Middle frontal gyrus (tissue), 1 donor: ENCODE data around the gene RENBP.
A peak's percentile ranks its signal among the peaks of the same experiment; 100 is the strongest.

Source experiments
- DNase-seq: peaks from one replicate; pipeline ENCODE4 v3.0.0-alpha.2; 2015; ENCODE audit warnings: low spot score; ENCODE audit errors: extremely low spot score

Gene RENBP

DNA sequence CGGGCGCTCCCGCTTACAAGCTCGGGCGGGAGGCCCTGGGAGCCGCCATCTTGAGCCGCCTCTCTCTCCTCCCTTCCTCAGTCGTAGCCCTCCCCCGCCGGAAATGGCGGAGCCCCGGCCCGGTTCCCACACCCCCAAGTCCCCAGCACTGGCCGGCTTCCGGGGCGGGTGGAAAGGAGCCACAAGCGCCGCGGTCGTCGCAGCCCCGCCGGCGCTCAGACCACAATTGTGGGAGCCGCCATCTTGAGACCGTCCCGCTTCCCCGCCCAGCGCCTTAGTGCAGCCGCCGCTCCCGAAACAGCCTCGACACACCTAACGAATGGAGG, 26.6 kb upstream of the RENBP start:
- peak; percentile 79 for DNase-seq

GRCh38 chrX:153970357-153971123, 26.1 kb upstream of the RENBP start:
- no peak for DNase-seq

DNA sequence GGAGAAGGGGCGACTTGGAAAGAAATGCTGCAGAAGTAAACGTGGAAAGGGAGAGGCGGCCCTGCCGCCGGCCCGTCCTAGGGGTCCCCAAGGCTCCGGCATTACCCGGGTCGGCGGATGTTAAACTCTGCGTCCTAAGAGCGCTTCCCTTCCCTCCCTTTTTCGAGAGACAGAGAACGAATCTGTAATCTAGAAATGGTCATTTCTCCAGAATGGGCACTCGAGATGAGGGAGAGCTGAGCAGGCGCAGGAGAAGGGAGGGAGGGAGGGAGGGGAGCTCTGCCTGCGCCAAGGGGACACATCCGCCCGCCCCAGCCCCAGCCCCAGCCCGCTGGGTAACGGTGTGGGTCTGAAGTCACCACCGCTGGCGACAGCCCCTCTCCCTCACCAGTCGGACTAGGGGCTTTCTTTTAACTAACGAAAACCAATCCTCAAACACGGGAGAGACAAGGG, 25.5 kb upstream of the RENBP start:
- peak; percentile 13 for DNase-seq

GRCh38 chrX:153969125-153969903, 24.9 kb upstream of the RENBP start:
- no peak for DNase-seq

DNA sequence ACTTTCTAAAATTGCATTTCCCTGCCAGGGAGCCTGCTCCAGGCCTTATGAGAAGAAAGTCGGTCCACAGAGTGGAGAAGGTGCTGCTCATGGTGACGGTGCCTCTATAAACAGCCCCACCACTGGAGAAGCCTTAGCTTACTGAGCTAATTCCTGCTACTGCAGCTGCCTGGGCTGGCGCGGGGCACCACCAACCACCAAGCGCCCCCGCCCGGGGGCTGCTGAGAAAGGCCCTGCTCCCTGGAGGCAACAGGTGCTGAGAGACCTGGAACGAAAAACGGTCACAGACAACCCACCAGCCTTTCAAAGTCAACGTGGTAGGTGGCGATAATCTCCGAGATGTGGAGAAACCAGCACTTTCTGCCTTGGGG, 24.3 kb upstream of the RENBP start:
- DNase-seq = no peak

- no peak for DNase-seq
These were observed 23.8 kb upstream of the RENBP start for GRCh38 chrX:153968255-153968654.

DNA sequence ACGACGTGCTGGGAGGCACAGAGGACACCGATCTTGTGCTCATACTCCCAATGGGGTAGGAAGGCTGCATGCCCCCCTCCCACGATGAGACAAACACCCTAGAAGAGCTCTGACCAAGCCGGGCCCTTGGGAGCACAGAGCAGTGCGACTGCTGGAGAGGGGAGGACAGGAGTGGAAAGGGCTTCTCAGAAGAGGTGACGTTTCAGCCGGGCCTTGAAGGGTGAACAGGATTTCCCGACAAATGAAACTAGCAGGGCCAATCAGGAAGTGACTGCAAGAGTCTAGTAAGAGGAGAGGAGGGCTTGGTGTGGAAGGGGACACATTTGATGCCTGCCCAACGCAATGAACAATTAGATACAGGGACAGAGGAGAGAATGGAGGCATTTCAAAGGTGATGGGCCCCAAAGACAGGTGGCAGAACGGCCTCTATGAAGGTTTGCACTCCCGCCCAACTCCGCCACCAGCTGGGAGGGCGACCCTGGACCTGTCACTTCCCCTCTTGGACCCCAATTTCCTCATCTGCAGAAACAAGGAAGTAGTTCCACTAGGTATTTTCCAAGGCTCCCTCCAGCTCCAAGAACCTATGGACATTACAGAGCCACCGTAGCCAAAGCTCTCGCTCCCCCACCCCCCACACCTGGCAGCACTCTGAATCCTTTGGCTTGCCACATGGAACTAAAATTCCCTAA, 23.2 kb upstream of the RENBP start:
- no peak for DNase-seq

- no peak for DNase-seq
These were observed 22.5 kb upstream of the RENBP start for GRCh38 chrX:153966841-153967535.

GRCh38 chrX:153966283-153966688, 21.8 kb upstream of the RENBP start:
- no peak for DNase-seq

DNA sequence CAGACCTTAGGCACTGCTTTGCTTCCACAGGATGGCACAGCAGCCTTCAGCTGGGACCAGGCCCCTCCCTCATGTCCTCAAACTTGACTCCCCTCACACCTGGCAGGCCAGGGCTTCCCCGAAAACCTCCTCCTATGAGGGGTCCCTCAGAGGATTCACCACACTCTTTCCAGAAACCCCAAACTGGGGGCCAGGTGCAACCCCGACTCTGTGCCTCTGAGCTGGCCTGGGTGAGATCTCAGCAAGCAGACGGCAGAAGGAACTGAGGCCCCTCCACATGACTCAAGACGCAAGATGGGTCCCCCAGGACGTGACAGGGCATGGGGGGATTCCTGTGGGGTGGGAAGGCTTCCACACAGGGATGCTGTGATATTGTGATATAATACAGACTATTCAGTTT, 21.0 kb upstream of the RENBP start:
- DNase-seq = no peak

DNA sequence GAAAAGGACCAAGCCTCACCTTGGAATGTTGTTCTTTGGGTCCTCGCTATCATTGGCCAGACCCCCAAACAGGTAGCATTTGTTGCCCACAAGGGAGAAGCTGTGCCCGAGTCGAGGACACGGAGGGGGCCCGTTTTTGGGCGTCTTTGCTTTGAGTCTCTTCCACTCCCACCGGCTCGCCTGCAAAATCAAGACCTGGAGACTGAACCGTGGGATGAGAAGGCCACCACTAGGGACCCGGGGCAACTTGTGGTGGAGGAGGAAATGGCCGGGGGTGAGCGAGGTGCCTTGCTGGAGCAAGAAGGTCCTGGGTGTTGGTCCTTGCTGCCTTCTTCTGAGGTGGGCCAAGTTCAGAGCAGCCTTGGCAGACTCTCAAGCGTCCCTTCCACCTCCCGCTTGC, 19.7 kb upstream of the RENBP start:
- DNase-seq = no peak

DNA sequence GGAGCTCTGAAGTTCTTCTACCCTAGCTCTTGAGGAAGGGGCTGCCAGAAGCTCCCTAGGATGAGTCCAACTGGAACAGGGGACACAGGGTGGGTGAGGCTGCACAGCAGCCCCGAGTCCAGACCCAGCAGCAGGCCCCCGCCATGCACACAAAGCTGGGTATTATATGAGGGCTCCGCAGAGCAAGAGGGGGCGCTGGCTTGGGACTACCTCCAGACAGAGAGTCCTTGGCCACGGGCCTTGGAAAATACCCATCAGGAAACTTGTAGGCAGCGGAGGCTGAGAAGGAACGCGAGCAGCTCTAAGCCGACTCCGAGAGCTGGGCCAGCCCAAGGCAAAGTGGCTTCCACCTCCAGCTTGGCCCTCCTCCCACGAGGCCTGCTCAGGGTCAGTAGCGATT, 19.1 kb upstream of the RENBP start:
- DNase-seq = no peak

- DNase-seq = no peak
These were observed 16.8 kb upstream of the RENBP start for GRCh38 chrX:153961292-153961691.

DNA sequence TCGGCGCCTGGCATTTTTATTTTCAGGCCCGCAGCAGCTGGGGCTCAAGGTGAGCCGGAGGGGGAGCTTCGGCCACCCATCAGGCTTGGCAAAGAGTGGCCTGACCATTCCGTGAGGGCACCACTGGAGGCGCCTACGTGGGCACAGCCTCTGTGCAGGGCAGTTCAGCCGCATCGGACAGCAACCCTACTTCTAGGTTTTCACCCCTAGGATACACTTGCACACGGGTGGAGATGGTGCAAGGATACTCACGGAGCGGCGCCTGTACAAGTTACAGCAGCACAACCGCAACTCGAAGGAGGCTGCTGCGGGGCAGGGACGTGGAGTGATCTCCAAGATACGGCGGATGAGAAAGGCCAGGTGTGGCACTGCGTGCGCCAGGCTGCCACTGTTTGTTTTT, 16.3 kb upstream of the RENBP start:
- DNase-seq = no peak

- DNase-seq = no peak
These were observed 15.6 kb upstream of the RENBP start for GRCh38 chrX:153960077-153960476.

DNA sequence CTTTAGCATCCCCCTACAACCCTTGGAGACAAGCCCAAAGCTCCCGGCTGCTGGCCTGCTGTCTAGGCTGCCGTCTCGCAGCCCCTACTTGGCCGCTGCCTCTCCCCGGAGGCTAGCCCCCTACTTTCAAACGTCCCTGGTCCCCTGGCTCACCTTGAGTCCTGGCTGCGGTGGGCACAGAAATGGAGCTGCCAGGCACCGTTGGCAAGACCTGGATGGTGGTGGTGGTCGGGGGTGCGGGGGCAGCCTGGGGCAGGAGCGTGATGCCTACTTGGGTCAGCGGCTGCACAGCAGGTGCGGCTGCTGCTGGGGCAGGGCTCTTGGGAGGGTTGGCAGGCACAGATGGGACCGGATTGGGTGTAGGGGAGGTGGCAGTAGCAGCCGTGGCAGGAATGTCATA, 15.2 kb upstream of the RENBP start:
- no peak for DNase-seq

DNA sequence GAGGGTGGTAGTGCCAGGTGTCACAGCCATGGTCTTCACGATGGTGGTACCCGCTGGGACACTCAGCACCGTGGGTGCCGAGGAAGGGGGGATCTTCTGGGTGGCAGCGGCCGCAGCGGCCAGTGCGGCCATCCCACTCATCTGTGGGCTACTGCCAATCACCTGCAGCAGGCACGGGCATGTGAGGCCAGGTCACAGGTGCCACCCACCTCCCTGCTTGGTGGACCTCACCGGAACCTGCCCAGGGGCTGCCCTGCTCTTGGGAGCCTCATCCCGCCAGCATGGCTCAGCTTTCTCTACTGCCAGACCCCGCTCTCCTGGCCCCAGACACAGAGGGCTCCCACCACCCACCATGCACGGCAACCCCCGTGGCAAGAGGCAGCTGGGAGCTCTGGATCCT, 14.2 kb upstream of the RENBP start:
- no peak for DNase-seq

DNA sequence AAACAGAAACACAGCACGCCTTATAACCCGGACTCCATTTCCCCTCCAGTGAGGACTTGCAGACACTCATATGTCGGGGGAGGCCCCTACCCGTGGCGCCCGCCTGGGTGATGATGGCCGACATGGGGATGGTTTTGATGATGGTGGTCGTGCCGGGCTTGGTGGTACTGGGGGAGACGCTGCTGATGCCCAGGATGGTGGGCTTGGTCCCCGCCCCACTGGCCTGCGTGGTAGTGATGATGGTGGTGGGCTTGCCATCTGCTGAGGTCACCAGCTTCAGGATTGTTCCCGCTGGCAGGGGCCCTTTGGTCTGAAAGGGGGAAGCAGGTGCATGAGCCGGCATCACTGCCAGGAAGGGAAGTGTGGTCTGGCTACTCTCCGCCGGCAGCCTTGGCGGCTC, 12.8 kb upstream of the RENBP start:
- no peak for DNase-seq

DNA sequence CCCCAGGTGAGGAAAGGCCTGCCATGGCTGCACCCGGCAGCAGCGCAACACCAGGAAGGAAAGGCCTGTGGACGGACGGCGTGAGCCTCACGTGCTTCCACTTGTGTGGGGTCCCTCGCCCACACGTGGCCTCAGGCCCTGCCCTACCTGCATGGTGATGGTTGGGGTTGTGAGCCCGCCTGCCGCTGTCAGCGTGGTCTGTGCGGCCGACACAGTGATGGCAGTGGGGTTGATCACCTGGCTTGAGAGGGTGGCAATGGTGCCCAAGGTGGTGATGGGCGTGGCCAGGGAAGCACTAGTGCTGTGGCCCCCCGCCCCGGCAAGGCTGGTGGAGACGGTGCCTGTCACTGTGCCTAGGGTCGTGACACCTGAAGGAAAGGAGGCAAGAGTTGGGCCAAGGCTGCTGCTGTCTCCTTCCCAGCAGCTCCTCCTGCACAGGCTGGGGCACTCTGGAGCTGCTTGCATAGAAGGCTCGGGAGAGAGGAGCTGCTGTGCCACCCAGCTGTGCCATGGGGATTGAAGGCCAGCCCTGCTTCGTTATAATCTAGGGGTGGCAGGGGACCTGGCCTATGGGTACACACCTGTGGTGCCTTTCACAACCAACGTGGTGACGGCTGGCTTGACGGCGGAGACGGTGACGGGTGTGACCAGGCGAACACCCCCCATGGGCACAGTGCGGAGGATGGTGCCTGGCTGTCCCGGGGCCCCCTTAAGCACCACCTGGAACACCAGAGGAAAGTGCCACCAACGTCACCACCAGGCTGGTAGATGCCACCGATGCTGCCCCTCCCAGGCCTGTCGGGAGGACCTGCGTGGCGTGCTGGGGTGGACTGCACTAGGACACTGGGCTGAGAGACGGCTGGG, 11.8 kb upstream of the RENBP start:
- no peak for DNase-seq

- no peak for DNase-seq
These were observed 10.8 kb upstream of the RENBP start for GRCh38 chrX:153955228-153955732.
